Measurements from ENCODE around the gene LYSET. TPM values are rescaled to one million over a fixed set of nuclear protein-coding genes. Genes with fewer than 3 reads are reported as not detected.

Gene LYSET
- total RNA-seq, 1 donor from 2014 or later = 24.4 TPM

- Histone ChIP-seq H3K9me3 (replicated peaks) (no peaks in the 10 kb centered on the region), H3K36me3 (no peaks in the 10 kb centered on the region), H3K27ac (replicated peaks) (no peak overlapping the region), H3K4me3 (no peak overlapping the region), H3K4me1 (peaks cover 10% of the 10 kb centered on the region), H3K27me3 (ENCODE audit: low read depth) (no peaks in the 10 kb centered on the region)
- DNase-seq = no peak
- intact Hi-C loops (cut with micrococcal nuclease) = no loop called here
- TF ChIP-seq CTCF (IDR thresholded peaks at IDR 0.05; ENCODE audit: borderline replicate concordance) = no peak
Measured at GRCh38 chr14:93142854-93143652, 42.1 kb upstream of the LYSET start.

- intact Hi-C loops (cut with micrococcal nuclease) = no loop called here
- Histone ChIP-seq H3K4me1 (no peaks in the 10 kb centered on the region), H3K36me3 (no peaks in the 10 kb centered on the region), H3K27me3 (ENCODE audit: low read depth) (no peaks in the 10 kb centered on the region), H3K4me3 (no peak overlapping the region), H3K27ac (replicated peaks) (no peak overlapping the region), H3K9me3 (replicated peaks) (no peaks in the 10 kb centered on the region)
- DNase-seq = no peak
- TF ChIP-seq CTCF (IDR thresholded peaks at IDR 0.05; ENCODE audit: borderline replicate concordance) = no peak
Measured at GRCh38 chr14:93146119-93146518, 39.0 kb upstream of the LYSET start.

GRCh38 chr14:93148979-93149378, 36.1 kb upstream of the LYSET start:
- no peaks in the 10 kb centered on the region for H3K36me3 ChIP-seq
- no peak for DNase-seq
- no peak overlapping the region for H3K27ac ChIP-seq (replicated peaks)
- no peaks in the 10 kb centered on the region for H3K27me3 ChIP-seq (ENCODE audit: low read depth)
- H3K4me1 ChIP-seq = no peaks in the 10 kb centered on the region
- no peak for TF ChIP-seq CTCF (IDR thresholded peaks at IDR 0.05; ENCODE audit: borderline replicate concordance)
- intact Hi-C loops (cut with micrococcal nuclease) = no loop called here
- no peaks in the 10 kb centered on the region for H3K9me3 ChIP-seq (replicated peaks)
- H3K4me3 ChIP-seq = no peak overlapping the region

GRCh38 chr14:93150227-93151208, 34.6 kb upstream of the LYSET start:
- Histone ChIP-seq H3K4me1 (no peaks in the 10 kb centered on the region), H3K36me3 (no peaks in the 10 kb centered on the region), H3K27ac (replicated peaks) (no peak overlapping the region), H3K9me3 (replicated peaks) (no peaks in the 10 kb centered on the region), H3K27me3 (ENCODE audit: low read depth) (no peaks in the 10 kb centered on the region), H3K4me3 (no peak overlapping the region)
- DNase-seq = no peak
- TF ChIP-seq CTCF (IDR thresholded peaks at IDR 0.05; ENCODE audit: borderline replicate concordance) = no peak
- intact Hi-C loops (cut with micrococcal nuclease) = no loop called here

GRCh38 chr14:93153121-93153520, 32.0 kb upstream of the LYSET start:
- no peaks in the 10 kb centered on the region for H3K4me1 ChIP-seq
- H3K36me3 ChIP-seq = no peaks in the 10 kb centered on the region
- H3K9me3 ChIP-seq (replicated peaks) = no peaks in the 10 kb centered on the region
- TF ChIP-seq CTCF (IDR thresholded peaks at IDR 0.05; ENCODE audit: borderline replicate concordance) = no peak
- no peaks in the 10 kb centered on the region for H3K27me3 ChIP-seq (ENCODE audit: low read depth)
- no peak overlapping the region for H3K27ac ChIP-seq (replicated peaks)
- no peak overlapping the region for H3K4me3 ChIP-seq
- intact Hi-C loops (cut with micrococcal nuclease) = no loop called here
- no peak for DNase-seq
